GM12878 (cell line): ENCODE data around the gene DXO. TPM values are rescaled to one million over a fixed set of nuclear protein-coding genes. Genes with fewer than 3 reads are reported as not detected.

Experiments used
- BCL3 ChIP-seq: IDR thresholded peaks from 2 replicates; pipeline ENCODE4 v1.6.1; 2011; ENCODE audit warnings: borderline replicate concordance, low read depth, mild to moderate bottlenecking, moderate library complexity, low read length; ENCODE audit not compliant: insufficient read depth, poor library complexity, severe bottlenecking
- BRCA1 ChIP-seq: IDR thresholded peaks from 2 replicates; pipeline ENCODE4 v1.6.1; 2011; ENCODE audit warnings: low read depth, low read length, improper control_type of control experiment
- CHD2 ChIP-seq: IDR thresholded peaks from 2 replicates; pipeline ENCODE4 v1.6.1; 2011; ENCODE audit warnings: low read depth, low read length, improper control_type of control experiment, borderline replicate concordance
- CUX1 ChIP-seq: IDR thresholded peaks from 2 replicates; pipeline ENCODE4 v1.6.1; 2012; ENCODE audit warnings: improper control_type of control experiment, low read depth, low read length; ENCODE audit not compliant: insufficient replicate concordance
- EGR1 ChIP-seq, 2 experiments: IDR thresholded peaks; 1 replicate in 1 of 2; 2 replicates in 1 of 2; pipeline ENCODE4 v1.6.1; 2011 to 2012; ENCODE audit warnings: low read depth in 2 of 2, low read length in 2 of 2, borderline replicate concordance in 1 of 2, mild to moderate bottlenecking in 1 of 2, moderate library complexity in 1 of 2
- ESRRA ChIP-seq: IDR thresholded peaks from 2 replicates; pipeline ENCODE4 v1.6.1; 2012; ENCODE audit warnings: mild to moderate bottlenecking, low read length, improper control_type of control experiment
- IKZF1 ChIP-seq: fragments of 450-650 bp; conservative IDR thresholded peaks from 2 replicates; pipeline ENCODE4 v1.6.1; 2017; ENCODE audit warnings: antibody characterized with exemption, mild to moderate bottlenecking
- IRF4 ChIP-seq: IDR thresholded peaks from 2 replicates; pipeline ENCODE4 v1.6.1; 2011; ENCODE audit warnings: low read depth, low read length
- JUND ChIP-seq: IDR thresholded peaks from 2 replicates; pipeline ENCODE4 v1.6.1; 2012; ENCODE audit warnings: low read depth, mild to moderate bottlenecking, low read length, improper control_type of control experiment, moderate library complexity
- MTA3 ChIP-seq: IDR thresholded peaks from 2 replicates; pipeline ENCODE4 v1.6.1; 2012; ENCODE audit warnings: low read length, inconsistent platforms, borderline replicate concordance
- MYC ChIP-seq: IDR thresholded peaks from 2 replicates; pipeline ENCODE4 v1.6.1; 2011; ENCODE audit warnings: mild to moderate bottlenecking, low read length, moderate library complexity, inconsistent platforms; ENCODE audit not compliant: insufficient read depth, insufficient replicate concordance, insufficient read length, severe bottlenecking
- NR2C1 ChIP-seq: fragments of 450-650 bp; IDR thresholded peaks from 2 replicates; pipeline ENCODE4 v1.6.1; 2017; ENCODE audit warnings: antibody characterized with exemption, mild to moderate bottlenecking, moderate library complexity
- PBX3 ChIP-seq: IDR thresholded peaks from 2 replicates; pipeline ENCODE4 v1.6.1; 2011; ENCODE audit warnings: mild to moderate bottlenecking, low read depth, low read length, moderate library complexity; ENCODE audit not compliant: insufficient replicate concordance
- POLR2AphosphoS2 ChIP-seq: IDR thresholded peaks from 2 replicates; pipeline ENCODE4 v1.6.1; 2011; ENCODE audit warnings: low read depth, mild to moderate bottlenecking, low read length, improper control_type of control experiment, moderate library complexity
- RFX5 ChIP-seq: IDR thresholded peaks from 2 replicates; pipeline ENCODE4 v1.6.1; 2011; ENCODE audit warnings: low read depth, low read length, improper control_type of control experiment
- SMAD1 ChIP-seq: fragments of 450-650 bp; IDR thresholded peaks from 2 replicates; pipeline ENCODE4 v1.6.1; 2018; ENCODE audit warnings: mild to moderate bottlenecking, low read depth; ENCODE audit not compliant: partially characterized antibody
- YY1 ChIP-seq: IDR thresholded peaks from 2 replicates; pipeline ENCODE4 v1.6.1; 2011; ENCODE audit warnings: low read depth, mild to moderate bottlenecking, low read length
- ZBTB33 ChIP-seq: fragments of 450-650 bp; IDR thresholded peaks from 2 replicates; pipeline ENCODE4 v1.6.1; 2017; ENCODE audit warnings: mild to moderate bottlenecking
- ZNF274 ChIP-seq: IDR thresholded peaks from one replicate; pipeline ENCODE4 v1.8.0; 2011; ENCODE audit not compliant: insufficient read length, insufficient read depth
- polyA plus RNA-seq, 11 experiments: library from polyadenylated mRNA; depleted of rRNA in 4 of 11; unstranded in 6 of 11; stranded (reverse) in 5 of 11; fragments of >200 nt; fragmentation: Nextera tagmentation in 4 of 11; fragmentation: Illumina TruSeq in 1 of 11; extraction: Ambion mirVana in 4 of 11; extraction: Trizol in 1 of 11; gene quantifications; 1 replicate in 1 of 11; 2 replicates in 10 of 11; pipeline versions ENCODE4 v1.2.1 to v1.2.3, GENCODE V29; 2011 to 2016; ENCODE audit warnings: inconsistent platforms in 2 of 11, missing spikeins in 2 of 11, low read depth in 1 of 11
- total RNA-seq, 4 experiments: library from RNA; depleted of rRNA in 3 of 4; stranded (reverse); fragments of >200 nt in 3 of 4; fragmentation: Illumina TruSeq in 1 of 4; extraction: Trizol in 1 of 4; gene quantifications; 2 replicates each; pipeline versions ENCODE4 v1.2.1 to v1.2.3, GENCODE V29; 2013 to 2021

DXO gene
- total and polyA plus RNA-seq, 10 of the 15 experiments (the other 5 are each of a cell fraction or from before 2014, with no cell fraction given) = 4.5 to 21.4 (median 16.3) TPM

- TF ChIP-seq RFX5 (no peak), EGR1 (IDR thresholded peaks at IDR 0.05; ENCODE audit: borderline replicate concordance in 1 of 2, low read depth in 2 of 2, low read length in 2 of 2) (peak in 1 of 2 experiments; percentile 89; a peak in 1 of 3 replicates), ZNF274 (no peak), IRF4 (peak; percentile 80; the same call in 1 of the 2 replicates), ZBTB33 (0 out of 2 replicates have a peak, but pooled peaks have one; percentile 9), MYC (peak; percentile 57), SMAD1 (peak; percentile 47), MTA3 (peak; percentile 89; the same call in 1 of the 2 replicates), JUND (peak; percentile 93), CHD2 (no peak), POLR2AphosphoS2 (0 out of 2 replicates have a peak, but pooled peaks have one; percentile 32), IKZF1 (no peak), PBX3 (no peak), BRCA1 (peak; percentile 58), CUX1 (peak; percentile 52), YY1 (peak; percentile 57; the same call in 1 of the 2 replicates), NR2C1 (no peak), BCL3 (peak; percentile 6), ESRRA (peak; percentile 82; the same call in 1 of the 2 replicates)
These were observed 502 bp downstream of the DXO start (continued) for GRCh38 chr6:31971279-31971992.
